Fibroblast of villous mesenchyme (primary cell): ENCODE data around the gene ZNRF3. TPM values are rescaled to one million over a fixed set of nuclear protein-coding genes. Genes with fewer than 3 reads are reported as not detected.

Source experiments
- DNase-seq: peaks from one replicate; pipeline ENCODE4 v3.0.0-alpha.2; 2010; ENCODE audit warnings: low read depth
- H3K4me3 ChIP-seq: 2 replicates; pipeline ENCODE4 v1.5.1; 2011; ENCODE audit warnings: low read depth, mild to moderate bottlenecking, low read length
- CTCF ChIP-seq: IDR thresholded peaks from 2 replicates; pipeline ENCODE4 v1.5.1; 2012; ENCODE audit warnings: low read depth, mild to moderate bottlenecking, low read length; ENCODE audit not compliant: insufficient read depth
- total RNA-seq: library from RNA; depleted of rRNA; stranded (reverse); fragments of >200 nt; gene quantifications from 2 replicates; pipeline ENCODE4 v1.2.3, GENCODE V29; 2012

ZNRF3 gene
- total RNA-seq, 1 donor: 1.7 TPM

GRCh38 chr22:28999510-28999909 is 116.1 kb downstream of the ZNRF3 start:
- no peak overlapping the region for H3K4me3 ChIP-seq
- no peak for DNase-seq
- no peak for TF ChIP-seq CTCF

GRCh38 chr22:28999919-29000556 is 116.7 kb downstream of the ZNRF3 start:
- TF ChIP-seq CTCF: no peak
- no peak for DNase-seq
- no peak overlapping the region for H3K4me3 ChIP-seq

- no peak for DNase-seq
- H3K4me3 ChIP-seq: no peak overlapping the region
- TF ChIP-seq CTCF: no peak
Measured at GRCh38 chr22:29000641-29001040, 117.3 kb downstream of the ZNRF3 start.

GRCh38 chr22:29002603-29003002 is 119.2 kb downstream of the ZNRF3 start:
- no peak overlapping the region for H3K4me3 ChIP-seq
- no peak for DNase-seq
- TF ChIP-seq CTCF: no peak

GRCh38 chr22:29003552-29003951 is 120.2 kb downstream of the ZNRF3 start:
- no peak for TF ChIP-seq CTCF
- H3K4me3 ChIP-seq: no peak overlapping the region
- DNase-seq: no peak

- no peak for TF ChIP-seq CTCF
- DNase-seq: no peak
- H3K4me3 ChIP-seq: no peak overlapping the region
Measured at GRCh38 chr22:29003975-29004646, 120.7 kb downstream of the ZNRF3 start.
